Natural killer cell treated with Interleukin-12 subunit alpha and Interleukin-12 subunit beta and Interleukin-15 and Interleukin-18, amount 100 ng/mL, for 72 hours (primary cell): ENCODE measurements around the gene NFE2. TPM values are rescaled to one million over a fixed set of nuclear protein-coding genes. Genes with fewer than 3 reads are reported as not detected.

ENCODE experiments used
- ATAC-seq, 2 donors: fragments of 150-1000 bp; cut with Tn5 transposase in 1 of 2; sonication (Bioruptor Pico), chemical (Tn5 transposase) in 1 of 2; 2 replicates each; pipeline ENCODE4 v1.10.0; 2021
- DNase-seq: peaks from one replicate; pipeline ENCODE4 v3.0.0; 2022; ENCODE audit warnings: low spot score
- H3K27ac Mint-ChIP-seq, 2 donors: 1 replicate in 1 of 2; 2 replicates in 1 of 2; pipeline ENCODE4 v1.8.0; 2022; ENCODE audit warnings: mixed read lengths in 2 of 2, mild to moderate bottlenecking in 1 of 2, moderate library complexity in 1 of 2
- H3K27me3 Mint-ChIP-seq, 2 donors: 1 replicate in 1 of 2; 2 replicates in 1 of 2; pipeline ENCODE4 v1.8.0; 2022; ENCODE audit warnings: mixed read lengths in 2 of 2
- H3K36me3 Mint-ChIP-seq: one replicate; pipeline ENCODE4 v1.8.0; 2022; ENCODE audit warnings: mixed read lengths
- H3K4me1 Mint-ChIP-seq, 2 donors: 1 replicate in 1 of 2; 2 replicates in 1 of 2; pipeline ENCODE4 v1.8.0; 2022; ENCODE audit warnings: low read depth in 2 of 2, mixed read lengths in 2 of 2, mild to moderate bottlenecking in 1 of 2
- H3K4me3 Mint-ChIP-seq: one replicate; pipeline ENCODE4 v1.8.0; 2022; ENCODE audit warnings: mixed read lengths
- H3K9me3 Mint-ChIP-seq: 2 replicates; pipeline ENCODE4 v1.8.0; 2022; ENCODE audit warnings: mixed read lengths
- total RNA-seq, 2 donors: library from RNA; stranded (reverse); gene quantifications; one replicate each; pipeline ENCODE4 v1.2.3, GENCODE V29; 2022

Gene NFE2
- total RNA-seq = 1 to 10 TPM in 1 of 2 donors, not detected in 1; 3.7 TPM

- Mint-ChIP-seq H3K9me3 (no peaks in the 10 kb centered on the region), H3K36me3 (no peaks in the 10 kb centered on the region), H3K27me3 (peaks cover 12 to 20% of the 10 kb centered on the region in 2 donors), H3K4me3 (peak within 1 kb of the TSS; percentile 60), H3K27ac (no peak within 1 kb of the TSS), H3K4me1 (peaks cover 47 to 48% of the 10 kb centered on the region in 2 donors)
- no peak for DNase-seq
- peak in 1 of 2 donors; percentile 32 for ATAC-seq
Observed at GRCh38 chr12:54300732-54301427, at the start of gene NFE2. Gene NFE2, minus strand, starts transcription at chr12:54301015. Its CDS starts 5,767 bp downstream, at chr12:54295248.

DNA sequence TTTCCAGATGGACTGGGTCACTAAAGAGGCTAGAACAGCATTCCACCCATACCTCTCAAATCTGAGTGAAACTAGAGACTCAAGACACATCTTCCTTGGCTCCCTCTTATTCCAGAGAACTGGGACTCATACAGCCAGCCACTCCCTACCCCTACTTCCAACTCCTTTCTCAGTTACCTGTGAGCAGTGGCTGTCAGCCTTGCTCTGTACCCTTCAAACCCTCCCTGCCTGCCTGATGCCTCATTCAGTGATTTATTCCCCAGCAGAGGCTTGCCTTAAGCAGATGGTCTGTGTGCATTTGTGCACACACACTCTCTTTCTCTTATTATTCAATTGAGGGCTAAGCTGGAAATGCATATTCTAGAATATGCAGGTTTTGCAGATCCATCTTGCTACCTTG, 48.9 kb upstream of the NFE2 start:
- DNase-seq (no peak), ATAC-seq (no peak)
- Mint-ChIP-seq H3K9me3 (no peaks in the 10 kb centered on the region), H3K27ac (peak overlapping the region in 1 of 2 donors; percentile 75), H3K36me3 (peaks cover 35% of the 10 kb centered on the region), H3K4me1 (peaks cover 0 to 15% of the 10 kb centered on the region in 2 donors), H3K4me3 (no peak overlapping the region), H3K27me3 (no peaks in the 10 kb centered on the region)

DNA sequence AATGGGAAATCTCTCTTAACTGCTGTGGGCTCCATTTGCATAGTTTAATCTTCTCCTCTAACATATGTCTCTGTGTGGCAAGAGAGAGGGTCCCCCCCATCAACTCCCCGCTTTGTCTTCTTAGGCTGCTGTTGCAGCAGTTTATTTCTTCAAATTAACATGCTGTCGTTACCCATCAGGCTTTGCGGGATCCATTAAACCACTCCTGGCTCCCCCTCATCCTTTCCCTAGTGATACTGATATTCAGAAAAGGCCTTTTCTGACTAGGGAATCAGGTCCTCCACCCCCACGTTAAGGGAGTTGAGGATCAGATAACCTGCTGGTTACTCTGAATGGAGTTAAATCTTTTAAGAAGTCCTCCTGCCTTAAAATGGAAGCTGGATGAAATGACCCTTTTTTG, 48.2 kb upstream of the NFE2 start:
- ATAC-seq (no peak), DNase-seq (no peak)
- Mint-ChIP-seq H3K27ac (no peak overlapping the region), H3K36me3 (peaks cover 35% of the 10 kb centered on the region), H3K9me3 (no peaks in the 10 kb centered on the region), H3K4me3 (no peak overlapping the region), H3K27me3 (no peaks in the 10 kb centered on the region), H3K4me1 (peaks cover 0 to 14% of the 10 kb centered on the region in 2 donors)

GRCh38 chr12:54341378-54342300, 40.8 kb upstream of the NFE2 start:
- Mint-ChIP-seq H3K36me3 (peaks cover 24% of the 10 kb centered on the region), H3K4me1 (peaks cover 0 to 19% of the 10 kb centered on the region in 2 donors)

GRCh38 chr12:54340846-54341245, 40.0 kb upstream of the NFE2 start:
- no peak for ATAC-seq
- DNase-seq = no peak
- H3K27me3 Mint-ChIP-seq = no peaks in the 10 kb centered on the region
- H3K36me3 Mint-ChIP-seq = peaks cover 24% of the 10 kb centered on the region
- no peaks in the 10 kb centered on the region for H3K9me3 Mint-ChIP-seq
- no peak overlapping the region for H3K4me3 Mint-ChIP-seq
- H3K27ac Mint-ChIP-seq = no peak overlapping the region
- peaks cover 0 to 24% of the 10 kb centered on the region in 2 donors for H3K4me1 Mint-ChIP-seq

More at GRCh38 chr12:54341378-54342300, 40.8 kb upstream of the NFE2 start:
- H3K27ac Mint-ChIP-seq = no peak overlapping the region
- DNase-seq (no peak), ATAC-seq (no peak)
- H3K4me3 Mint-ChIP-seq = no peak overlapping the region
- H3K27me3 Mint-ChIP-seq = no peaks in the 10 kb centered on the region
- H3K9me3 Mint-ChIP-seq = no peaks in the 10 kb centered on the region

GRCh38 chr12:54338698-54339296, 38.0 kb upstream of the NFE2 start:
- DNase-seq = no peak
- peaks cover 17% of the 10 kb centered on the region for H3K36me3 Mint-ChIP-seq
- peak overlapping the region in 1 of 2 donors; percentile 35 for H3K27ac Mint-ChIP-seq

DNA sequence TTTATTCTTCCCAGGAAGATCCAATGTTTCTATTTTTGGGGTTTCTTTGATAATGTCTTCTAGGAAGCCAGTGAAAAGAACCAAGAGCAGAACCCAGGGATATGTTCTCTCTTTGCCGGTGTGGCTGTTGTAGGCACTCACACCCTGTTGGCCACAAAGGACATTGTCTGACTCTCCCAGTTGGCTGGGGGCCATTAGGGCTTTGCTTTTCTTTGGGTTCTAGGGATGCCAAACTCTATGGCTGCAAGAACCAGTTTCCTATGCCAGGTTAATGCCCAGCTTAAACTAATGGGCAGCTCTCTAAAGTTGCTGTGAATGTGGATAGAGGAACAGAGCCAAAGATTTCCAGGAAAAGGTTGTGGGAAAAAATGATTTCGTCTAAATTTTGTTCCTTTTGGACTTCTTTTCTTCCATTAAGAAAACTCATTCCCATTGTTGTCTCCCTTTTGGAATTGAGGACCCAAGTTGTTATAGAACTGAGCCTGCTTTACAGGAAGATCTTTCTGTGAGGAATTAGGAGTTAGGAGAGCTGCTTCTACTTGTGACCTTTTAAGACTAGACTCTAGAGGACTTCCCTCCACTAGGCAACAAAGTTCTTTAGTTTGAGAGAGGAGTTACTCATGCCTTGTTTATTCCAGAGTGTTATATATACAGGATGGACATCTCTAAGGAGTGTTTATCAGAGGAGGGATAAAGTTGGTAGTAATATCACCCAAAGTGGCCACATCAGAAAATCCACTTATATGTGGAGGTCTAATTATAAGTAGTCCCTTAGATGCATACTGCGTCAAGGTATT, 37.2 kb upstream of the NFE2 start:
- ATAC-seq = no peak
- Mint-ChIP-seq H3K27me3 (no peaks in the 10 kb centered on the region), H3K9me3 (no peaks in the 10 kb centered on the region), H3K4me3 (no peak overlapping the region), H3K36me3 (peaks cover 12% of the 10 kb centered on the region), H3K4me1 (peaks cover 0 to 21% of the 10 kb centered on the region in 2 donors), H3K27ac (peak overlapping the region in 1 of 2 donors; percentile 35)
- DNase-seq = no peak

More at GRCh38 chr12:54338698-54339296, 38.0 kb upstream of the NFE2 start:
- no peaks in the 10 kb centered on the region for H3K9me3 Mint-ChIP-seq
- H3K4me1 Mint-ChIP-seq = peaks cover 0 to 21% of the 10 kb centered on the region in 2 donors
- no peak for ATAC-seq
- no peak overlapping the region for H3K4me3 Mint-ChIP-seq
- H3K27me3 Mint-ChIP-seq = no peaks in the 10 kb centered on the region

GRCh38 chr12:54337280-54337842, 36.5 kb upstream of the NFE2 start:
- Mint-ChIP-seq H3K27me3 (no peaks in the 10 kb centered on the region), H3K4me3 (no peak overlapping the region), H3K4me1 (peaks cover 0 to 21% of the 10 kb centered on the region in 2 donors), H3K27ac (no peak overlapping the region), H3K36me3 (peaks cover 9% of the 10 kb centered on the region), H3K9me3 (no peaks in the 10 kb centered on the region)
- ATAC-seq (no peak), DNase-seq (no peak)

DNA sequence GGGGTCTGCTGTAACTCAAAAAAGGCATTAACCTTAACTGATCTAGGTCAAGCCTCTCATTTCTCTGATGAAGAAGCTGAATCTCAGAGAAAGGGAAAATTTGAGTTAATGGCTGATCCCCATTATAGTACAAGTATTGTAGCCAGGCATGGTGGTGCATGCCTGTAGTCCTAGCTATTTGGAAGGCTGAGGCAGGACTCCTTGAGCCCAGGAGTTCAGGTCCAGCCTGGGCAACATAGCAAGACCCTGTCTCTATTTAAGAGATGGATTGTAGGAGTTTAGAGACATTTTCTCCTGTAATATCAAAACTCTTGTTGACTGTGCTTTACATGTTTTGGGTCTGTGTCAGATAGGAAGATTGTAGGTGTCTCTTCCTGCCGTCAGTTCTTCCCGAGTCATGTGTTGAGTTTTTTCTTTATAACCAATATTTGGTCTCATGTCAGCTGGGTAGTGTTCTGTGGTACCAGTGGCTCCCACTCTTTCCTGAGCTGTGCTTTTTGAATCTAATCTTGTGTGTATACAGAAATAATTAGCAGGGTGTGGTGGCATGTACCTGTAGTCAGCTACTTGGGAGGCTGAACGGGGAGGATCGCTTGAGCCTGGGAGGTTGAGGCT, 32.7 kb upstream of the NFE2 start:
- no peak overlapping the region for H3K4me3 Mint-ChIP-seq
- peaks cover 30 to 34% of the 10 kb centered on the region in 2 donors for H3K4me1 Mint-ChIP-seq
- H3K9me3 Mint-ChIP-seq = no peaks in the 10 kb centered on the region
- DNase-seq (no peak), ATAC-seq (no peak)
- H3K27me3 Mint-ChIP-seq = no peaks in the 10 kb centered on the region
- H3K27ac Mint-ChIP-seq = no peak overlapping the region
- H3K36me3 Mint-ChIP-seq = no peaks in the 10 kb centered on the region

- no peak overlapping the region for H3K4me3 Mint-ChIP-seq
Observed at GRCh38 chr12:54331461-54331860, 30.6 kb upstream of the NFE2 start.

GRCh38 chr12:54330442-54330841, 29.6 kb upstream of the NFE2 start:
- Mint-ChIP-seq H3K9me3 (no peaks in the 10 kb centered on the region), H3K4me3 (peak overlapping the region; percentile 19), H3K36me3 (no peaks in the 10 kb centered on the region), H3K4me1 (peaks cover 35 to 41% of the 10 kb centered on the region in 2 donors), H3K27me3 (no peaks in the 10 kb centered on the region), H3K27ac (peak overlapping the region; percentile 65 to 84)
- DNase-seq = no peak
- ATAC-seq = no peak

More at GRCh38 chr12:54331461-54331860, 30.6 kb upstream of the NFE2 start:
- no peaks in the 10 kb centered on the region for H3K36me3 Mint-ChIP-seq
- H3K4me1 Mint-ChIP-seq = peaks cover 36 to 38% of the 10 kb centered on the region in 2 donors
- H3K9me3 Mint-ChIP-seq = no peaks in the 10 kb centered on the region
- H3K27ac Mint-ChIP-seq = peak overlapping the region; percentile 65 to 84
- no peak for ATAC-seq
- no peak for DNase-seq
- H3K27me3 Mint-ChIP-seq = no peaks in the 10 kb centered on the region

GRCh38 chr12:54329759-54330158, 28.9 kb upstream of the NFE2 start:
- Mint-ChIP-seq H3K27me3 (no peaks in the 10 kb centered on the region), H3K27ac (peak overlapping the region; percentile 65 to 84), H3K36me3 (no peaks in the 10 kb centered on the region), H3K4me3 (no peak overlapping the region), H3K4me1 (peaks cover 41 to 47% of the 10 kb centered on the region in 2 donors), H3K9me3 (no peaks in the 10 kb centered on the region)
- DNase-seq = no peak
- ATAC-seq = no peak
